T-cell (primary cell): Measurements from ENCODE around the gene NLRP6. TPM values are rescaled to one million over a fixed set of nuclear protein-coding genes. Genes with fewer than 3 reads are reported as not detected.
A peak's percentile ranks its signal among the peaks of the same experiment; 100 is the strongest.

ENCODE experiments used
- ATAC-seq, 4 experiments: fragments of 200-7000 bp in 3 of 4; fragments of 150-1000 bp in 1 of 4; cut with Tn5 transposase; replicated peaks in 1 of 4; 1 replicate in 3 of 4; 2 replicates in 1 of 4; pipeline ENCODE4 v1.10.0; 2021; ENCODE audit warnings: moderate library complexity in 3 of 4, mild to moderate bottlenecking in 2 of 4, moderate number of reproducible peaks in 1 of 4
- CTCF ChIA-PET, 2 donors: fragments of 300-600 bp; sonication (Branson Sonifier 250); formaldehyde crosslinking; loops; one replicate each; lab custom pipeline; 2022; ENCODE audit warnings: antibody characterized with exemption in 2 of 2; lab: Charles Lee
- POLR2A ChIA-PET, 2 donors: fragments of 300-600 bp; sonication (Branson Sonifier 250); formaldehyde crosslinking; loops; one replicate each; lab custom pipeline; 2022; ENCODE audit warnings: antibody characterized with exemption in 2 of 2; lab: Charles Lee
- DNase-seq, 35 experiments: peaks; one replicate each; pipeline versions ENCODE4 v3.0.0 to v3.0.0-alpha.2; 2013 to 2023
- H3K27ac ChIP-seq: one replicate; pipeline ENCODE4 v1.5.1; 2013; ENCODE audit warnings: low read length
- H3K27me3 ChIP-seq, 2 experiments: replicated peaks in 1 of 2; 1 replicate in 1 of 2; 2 replicates in 1 of 2; pipeline versions ENCODE4 v1.6.1 to v1.7.0; 2013; ENCODE audit warnings: low read length in 1 of 2, mixed read lengths in 1 of 2; ENCODE audit not compliant: control insufficient read depth in 2 of 2, insufficient read depth in 2 of 2; ENCODE audit errors: extremely low read depth in 1 of 2
- H3K36me3 ChIP-seq, 2 donors: 1 replicate in 1 of 2; 2 replicates in 1 of 2; pipeline versions ENCODE4 v1.6.1 to v1.7.0; 2013; ENCODE audit warnings: low read length in 1 of 2; ENCODE audit not compliant: control insufficient read depth in 2 of 2, insufficient read depth in 1 of 2; ENCODE audit errors: extremely low read depth in 1 of 2
- H3K4me1 ChIP-seq, 2 experiments: 1 replicate in 1 of 2; 2 replicates in 1 of 2; pipeline versions ENCODE4 v1.6.1 to v1.7.0; 2013; ENCODE audit warnings: low read length in 2 of 2, mixed read lengths in 1 of 2; ENCODE audit not compliant: insufficient read depth in 2 of 2, control insufficient read depth in 1 of 2; ENCODE audit errors: extremely low read depth in 1 of 2
- H3K4me3 ChIP-seq, 2 donors: 1 replicate in 1 of 2; 2 replicates in 1 of 2; pipeline versions ENCODE4 v1.5.1 to v1.7.0; 2013; ENCODE audit warnings: mild to moderate bottlenecking in 2 of 2, low read length in 1 of 2, moderate library complexity in 1 of 2; ENCODE audit not compliant: control insufficient read depth in 1 of 2; ENCODE audit errors: extremely low read depth in 1 of 2
- H3K9me3 ChIP-seq: 2 replicates; pipeline ENCODE4 v1.7.0; 2013
- H3K27ac Mint-ChIP-seq, 2 donors: one replicate each; pipeline ENCODE4 v1.8.0; 2020 to 2021; ENCODE audit warnings: mild to moderate bottlenecking in 2 of 2, mixed read lengths in 2 of 2
- H3K27me3 Mint-ChIP-seq, 2 donors: one replicate each; pipeline ENCODE4 v1.8.0; 2021 to 2022; ENCODE audit warnings: mixed read lengths in 2 of 2
- H3K36me3 Mint-ChIP-seq: one replicate; pipeline ENCODE4 v1.8.0; 2021; ENCODE audit warnings: mixed read lengths
- H3K4me1 Mint-ChIP-seq, 3 donors: one replicate each; pipeline ENCODE4 v1.8.0; 2020 to 2022; ENCODE audit warnings: mixed read lengths in 3 of 3, mild to moderate bottlenecking in 1 of 3
- H3K4me3 Mint-ChIP-seq, 3 donors: one replicate each; pipeline ENCODE4 v1.8.0; 2020 to 2022; ENCODE audit warnings: mild to moderate bottlenecking in 3 of 3, mixed read lengths in 3 of 3, moderate library complexity in 3 of 3
- H3K9me3 Mint-ChIP-seq, 3 donors: one replicate each; pipeline ENCODE4 v1.8.0; 2020 to 2022; ENCODE audit warnings: mixed read lengths in 3 of 3
- WGBS: methylation state at CpG from one replicate; pipeline ENCODE4 v1.1.5; 2013; ENCODE audit warnings: missing lambda C conversion rate; ENCODE audit not compliant: insufficient coverage; 5-methylcytosine and 5-hydroxymethylcytosine counted together
- total RNA-seq, 35 experiments: library from RNA in 6 of 35; stranded (reverse) in 6 of 35; fragments of 120-200 nt in 1 of 35; gene quantifications; one replicate each; pipeline versions ENCODE4 v1.2.1 to v1.2.4 and lab custom pipeline; 2013 to 2026

The NLRP6 gene
- total RNA-seq, 5 donors from 2014 or later (not counting 1 experiment from before 2014, with no cell fraction given): 6.7 to 27.7 (median 20.9) TPM

DNA sequence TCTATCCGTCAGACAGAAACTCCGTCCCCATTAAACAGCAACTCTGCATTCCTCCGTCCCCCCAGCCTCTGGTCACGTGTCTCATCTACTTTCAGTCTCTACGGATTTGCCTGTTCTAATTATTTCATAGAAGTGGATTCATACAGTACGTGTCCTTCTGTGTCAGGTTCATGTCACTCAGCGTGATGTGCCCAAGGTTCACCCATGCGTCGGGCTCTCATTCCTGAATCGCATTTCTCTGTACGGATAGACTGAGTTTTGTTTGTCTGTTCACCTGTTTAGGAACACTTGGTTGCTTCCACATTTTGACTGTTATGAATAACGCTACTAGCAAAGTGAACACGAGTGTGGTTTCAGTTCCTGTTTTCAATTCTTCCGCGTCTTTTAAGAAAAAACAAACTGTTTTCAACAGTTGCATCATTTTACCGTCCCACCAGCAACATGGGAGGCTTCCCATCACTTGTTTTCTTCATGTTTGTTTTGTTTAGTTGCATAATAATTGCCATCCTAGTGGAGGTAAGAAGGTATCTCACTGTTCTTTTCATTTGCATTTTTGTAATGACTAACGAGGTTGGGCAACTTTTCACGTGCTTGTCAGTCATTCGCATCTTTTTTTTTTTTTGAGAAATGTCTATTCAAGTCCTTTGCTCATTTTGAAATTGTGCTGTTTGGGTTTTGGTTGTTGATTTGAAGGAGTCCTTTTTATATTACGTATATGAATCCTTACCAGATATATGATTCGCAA is 8.9 kb upstream of the NLRP6 start:
- Histone ChIP-seq H3K4me3 (peak overlapping the region; percentile 54 to 60), H3K27ac (peak overlapping the region; percentile 88), H3K4me1 (peaks cover 14 to 34% of the 10 kb centered on the region in 2 experiments), H3K27me3 (no peaks in the 10 kb centered on the region), H3K36me3 (no peaks in the 10 kb centered on the region), H3K9me3 (no peaks in the 10 kb centered on the region)
- peak overlapping the region; percentile 98 for H3K27ac Mint-ChIP-seq
- no peaks in the 10 kb centered on the region for H3K9me3 Mint-ChIP-seq
- peak overlapping the region; percentile 81 to 85 (median 83) for H3K4me3 Mint-ChIP-seq
- ChIA-PET POLR2A (no interaction called here), CTCF (no interaction called here)
- WGBS: 0% methylated on average over 8 of the region's 21 CpGs
- H3K4me1 Mint-ChIP-seq: peaks cover 27 to 40% (median 35%) of the 10 kb centered on the region in 3 donors
- ATAC-seq (peak; percentile 60 to 78 (median 66)), DNase-seq (peak in 34 of 35 experiments; percentile 39 to 84 (median 58))
- no peaks in the 10 kb centered on the region for H3K27me3 Mint-ChIP-seq
- no peaks in the 10 kb centered on the region for H3K36me3 Mint-ChIP-seq

GRCh38 chr11:270451-271318 is 7.5 kb upstream of the NLRP6 start:
- H3K36me3 Mint-ChIP-seq: no peaks in the 10 kb centered on the region
- POLR2A ChIA-PET: no interaction called here
- no peak overlapping the region for H3K4me3 Mint-ChIP-seq
- WGBS: 87% methylated on average over 14 of the region's 18 CpGs
- Histone ChIP-seq H3K27me3 (no peaks in the 10 kb centered on the region), H3K27ac (peak overlapping the region; percentile 88), H3K4me3 (no peak overlapping the region), H3K9me3 (no peaks in the 10 kb centered on the region), H3K36me3 (no peaks in the 10 kb centered on the region), H3K4me1 (peaks cover 14 to 34% of the 10 kb centered on the region in 2 experiments)
- H3K27ac Mint-ChIP-seq: peak overlapping the region; percentile 98
- no peaks in the 10 kb centered on the region for H3K9me3 Mint-ChIP-seq
- CTCF ChIA-PET: interaction anchor here (0.5 to 1.1 kb wide), 2 partner anchors 20 to 184 kb away, joined by 3 to 4 read pairs; no protein-coding TSS in a partner anchor
- H3K27me3 Mint-ChIP-seq: no peaks in the 10 kb centered on the region
- ATAC-seq (no peak), DNase-seq (no peak)
- peaks cover 27 to 44% (median 35%) of the 10 kb centered on the region in 3 donors for H3K4me1 Mint-ChIP-seq

GRCh38 chr11:271319-271715 is 6.9 kb upstream of the NLRP6 start:
- Histone ChIP-seq H3K9me3 (no peaks in the 10 kb centered on the region), H3K36me3 (no peaks in the 10 kb centered on the region), H3K4me1 (peaks cover 14 to 34% of the 10 kb centered on the region in 2 experiments), H3K27ac (no peak overlapping the region), H3K27me3 (no peaks in the 10 kb centered on the region), H3K4me3 (no peak overlapping the region)
- Mint-ChIP-seq H3K4me3 (no peak overlapping the region), H3K36me3 (no peaks in the 10 kb centered on the region), H3K27ac (no peak overlapping the region), H3K9me3 (peaks cover 0 to 4% (median 0%) of the 10 kb centered on the region in 3 donors), H3K4me1 (peaks cover 28 to 44% (median 35%) of the 10 kb centered on the region in 3 donors), H3K27me3 (no peaks in the 10 kb centered on the region)
- 100% methylated on average over 3 of the region's 8 CpGs for WGBS
- ChIA-PET POLR2A (no interaction called here), CTCF (interaction anchor here (0.5 to 1.1 kb wide), 2 partner anchors 21 to 184 kb away, joined by 3 to 4 read pairs; no protein-coding TSS in a partner anchor)
- DNase-seq (no peak), ATAC-seq (no peak)

GRCh38 chr11:272195-272930 is 5.8 kb upstream of the NLRP6 start:
- H3K27me3 ChIP-seq: no peaks in the 10 kb centered on the region
- ChIA-PET POLR2A (no interaction called here), CTCF (interaction anchor here in 1 of 2 donors (1.1 kb wide), 1 partner anchor 22 kb away, joined by 3 read pairs; no protein-coding TSS in a partner anchor)
- peaks cover 32 to 45% (median 38%) of the 10 kb centered on the region in 3 donors for H3K4me1 Mint-ChIP-seq
- H3K9me3 ChIP-seq: no peaks in the 10 kb centered on the region
- H3K9me3 Mint-ChIP-seq: peaks cover 0 to 9% (median 0%) of the 10 kb centered on the region in 3 donors
- WGBS: 89% methylated on average over 16 of the region's 22 CpGs
- no peak overlapping the region for H3K4me3 Mint-ChIP-seq
- H3K27ac Mint-ChIP-seq: peak overlapping the region in 1 of 2 donors; percentile 66
- H3K36me3 ChIP-seq: no peaks in the 10 kb centered on the region
- H3K4me3 ChIP-seq: no peak overlapping the region
- H3K27me3 Mint-ChIP-seq: no peaks in the 10 kb centered on the region
- peaks cover 13 to 32% of the 10 kb centered on the region in 2 experiments for H3K4me1 ChIP-seq
- no peaks in the 10 kb centered on the region for H3K36me3 Mint-ChIP-seq
- no peak for ATAC-seq
- no peak overlapping the region for H3K27ac ChIP-seq
- no peak for DNase-seq

DNA sequence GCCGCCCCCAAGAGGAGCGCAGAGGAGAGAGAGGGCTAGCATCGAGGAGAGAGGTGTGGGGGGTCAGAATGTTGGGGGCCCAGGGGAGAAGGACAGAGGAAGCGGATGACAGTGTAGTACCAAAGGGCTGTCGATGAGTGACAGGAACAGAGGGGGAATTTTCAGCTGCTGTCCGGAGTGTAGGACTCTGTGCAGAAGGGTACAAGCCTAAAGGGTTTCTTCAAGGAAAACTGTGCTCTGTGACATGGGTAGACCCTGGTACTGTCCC is 5.3 kb upstream of the NLRP6 start:
- H3K9me3 Mint-ChIP-seq: peaks cover 0 to 9% (median 0%) of the 10 kb centered on the region in 3 donors
- no peaks in the 10 kb centered on the region for H3K27me3 Mint-ChIP-seq
- POLR2A ChIA-PET: no interaction called here
- Histone ChIP-seq H3K27me3 (no peaks in the 10 kb centered on the region), H3K36me3 (no peaks in the 10 kb centered on the region), H3K4me1 (peaks cover 15 to 32% of the 10 kb centered on the region in 2 experiments), H3K4me3 (no peak overlapping the region), H3K27ac (no peak overlapping the region), H3K9me3 (no peaks in the 10 kb centered on the region)
- H3K27ac Mint-ChIP-seq: peak overlapping the region in 1 of 2 donors; percentile 66
- ATAC-seq: no peak
- H3K36me3 Mint-ChIP-seq: no peaks in the 10 kb centered on the region
- CTCF ChIA-PET: no interaction called here
- 98% methylated on average over 6 of the region's 6 CpGs for WGBS
- H3K4me1 Mint-ChIP-seq: peaks cover 32 to 45% (median 38%) of the 10 kb centered on the region in 3 donors
- no peak overlapping the region for H3K4me3 Mint-ChIP-seq
- DNase-seq: no peak
